ENCODE measurements around the gene C3orf20. TPM values are rescaled to one million over a fixed set of nuclear protein-coding genes. Genes with fewer than 3 reads are reported as not detected.

The C3orf20 gene
- total and polyA plus RNA-seq, 7 experiments from 2014 or later = 0.05 to 0.81 (median 0.29) TPM; not detected in 1

DNA sequence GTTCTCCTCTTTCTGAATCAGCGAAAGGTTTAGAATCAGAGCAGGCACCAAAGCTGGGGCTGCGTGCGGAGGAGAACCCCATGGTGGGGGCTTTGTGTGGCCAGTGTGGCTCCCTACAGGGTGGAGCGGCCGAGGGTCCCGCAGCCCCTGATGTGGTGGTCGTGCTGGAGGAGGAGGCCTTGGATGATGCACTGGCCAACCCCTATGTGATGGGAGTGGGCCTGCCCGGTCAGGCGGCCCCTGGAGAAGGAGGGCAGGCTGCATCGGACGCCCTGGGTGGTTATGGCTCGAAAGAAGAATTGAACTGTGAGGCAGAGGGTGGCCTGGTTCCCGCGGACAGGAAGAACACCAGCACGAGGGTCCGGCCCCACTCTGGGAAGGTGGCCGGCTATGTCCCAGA lies 145.2 kb downstream of the C3orf20 start:
- intact Hi-C loops (cut with micrococcal nuclease) = no loop called here
- H3K27ac Mint-ChIP-seq = no peak overlapping the region
- H3K4me1 Mint-ChIP-seq = peaks cover 0 to 4% (median 0%) of the 10 kb centered on the region in 7 donors
- ChIA-PET CTCF (no interaction called here), POLR2A (no interaction called here)
- H3K27me3 Mint-ChIP-seq = peaks cover 2 to 27% (median 8%) of the 10 kb centered on the region in 5 donors
- H3K9me3 Mint-ChIP-seq = no peaks in the 10 kb centered on the region
- DNase-seq (no peak), ATAC-seq (no peak)
- H3K9me3 ChIP-seq (ENCODE audit: control insufficient read depth in 2 of 3, low read length in 3 of 3) = no peaks in the 10 kb centered on the region
- H3K36me3 ChIP-seq (ENCODE audit: control insufficient read depth in 2 of 3, insufficient read depth in 3 of 3, low read length in 3 of 3) = no peaks in the 10 kb centered on the region
- no peaks in the 10 kb centered on the region for H3K4me1 ChIP-seq (ENCODE audit: control insufficient read depth in 2 of 2, insufficient read depth in 2 of 2, low read length in 2 of 2)
- no peak overlapping the region for H3K4me3 Mint-ChIP-seq
- no peaks in the 10 kb centered on the region for H3K27me3 ChIP-seq (ENCODE audit: control insufficient read depth in 2 of 2, insufficient read depth in 2 of 2, low read length in 2 of 2)
- no peak overlapping the region for H3K4me3 ChIP-seq (ENCODE audit: low read length)
- H3K27ac ChIP-seq (ENCODE audit: low read depth, low read length) = no peak overlapping the region
- no peaks in the 10 kb centered on the region for H3K36me3 Mint-ChIP-seq

DNA sequence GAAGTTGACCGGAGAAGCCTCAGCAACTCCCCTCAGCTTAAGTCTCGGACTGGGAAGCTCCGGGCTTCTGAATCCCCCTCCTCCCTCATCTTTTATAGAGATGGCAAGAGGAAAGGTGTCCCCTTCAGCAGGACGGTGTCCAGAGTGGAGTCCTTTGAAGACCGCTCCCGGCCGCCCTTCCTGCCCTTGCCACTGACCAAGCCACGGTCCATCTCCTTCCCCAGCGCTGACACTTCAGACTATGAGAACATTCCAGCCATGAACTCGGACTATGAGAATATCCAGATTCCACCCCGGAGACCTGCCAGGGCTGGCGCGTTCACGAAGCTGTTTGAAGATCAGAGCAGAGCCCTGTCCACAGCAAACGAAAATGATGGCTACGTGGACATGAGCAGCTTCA lies 146.2 kb downstream of the C3orf20 start:
- ChIA-PET POLR2A (no interaction called here), CTCF (interaction anchor here (1.0 kb wide), 1 partner anchor 100 kb away, joined by 3 read pairs; no protein-coding TSS in a partner anchor)
- Histone ChIP-seq H3K27me3 (ENCODE audit: control insufficient read depth in 2 of 2, insufficient read depth in 2 of 2, low read length in 2 of 2) (no peaks in the 10 kb centered on the region), H3K4me1 (ENCODE audit: control insufficient read depth in 2 of 2, insufficient read depth in 2 of 2, low read length in 2 of 2) (no peaks in the 10 kb centered on the region), H3K36me3 (ENCODE audit: control insufficient read depth in 2 of 3, insufficient read depth in 3 of 3, low read length in 3 of 3) (no peaks in the 10 kb centered on the region), H3K27ac (ENCODE audit: low read depth, low read length) (no peak overlapping the region), H3K4me3 (ENCODE audit: low read length) (no peak overlapping the region), H3K9me3 (ENCODE audit: control insufficient read depth in 2 of 3, low read length in 3 of 3) (no peaks in the 10 kb centered on the region)
- Mint-ChIP-seq H3K4me3 (no peak overlapping the region), H3K36me3 (no peaks in the 10 kb centered on the region), H3K9me3 (no peaks in the 10 kb centered on the region), H3K4me1 (peaks cover 0 to 4% (median 0%) of the 10 kb centered on the region in 7 donors), H3K27me3 (peaks cover 0 to 26% (median 7%) of the 10 kb centered on the region in 5 donors), H3K27ac (peak overlapping the region in 1 of 9 donors; percentile 38)
- ATAC-seq (no peak), DNase-seq (no peak)
- intact Hi-C loops (cut with micrococcal nuclease) = no loop called here

DNA sequence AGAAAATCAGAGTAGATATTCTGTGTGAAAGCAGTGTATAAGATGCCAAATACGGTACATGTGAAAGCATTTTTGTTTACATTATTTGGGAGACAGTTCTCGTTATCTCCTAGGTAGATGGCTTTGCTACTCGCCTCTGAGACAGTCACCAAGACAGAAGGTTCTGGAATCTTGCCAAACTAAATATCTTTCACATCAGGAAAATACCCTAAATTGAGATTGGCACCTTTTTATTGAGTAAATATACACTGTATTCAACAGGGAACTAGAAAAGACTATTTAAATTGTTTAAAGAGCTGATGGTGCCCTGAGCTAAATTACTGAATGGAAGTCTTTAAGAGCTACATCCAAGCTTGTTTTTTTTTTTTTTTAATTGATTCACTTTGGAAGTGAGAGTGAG lies 147.2 kb downstream of the C3orf20 start:
- CTCF ChIA-PET = interaction anchor here (0.9 to 1.3 kb wide), 2 partner anchors 40 to 91 kb away, joined by 3 read pairs; no protein-coding TSS in a partner anchor
- ATAC-seq = no peak
- H3K27me3 Mint-ChIP-seq = peaks cover 0 to 27% (median 7%) of the 10 kb centered on the region in 5 donors

More for the DNA sequence above, 147.2 kb downstream of the C3orf20 start:
- Histone ChIP-seq H3K4me3 (ENCODE audit: low read length) (no peak overlapping the region), H3K27ac (ENCODE audit: low read depth, low read length) (no peak overlapping the region), H3K36me3 (ENCODE audit: control insufficient read depth in 2 of 3, insufficient read depth in 3 of 3, low read length in 3 of 3) (no peaks in the 10 kb centered on the region), H3K27me3 (ENCODE audit: control insufficient read depth in 2 of 2, insufficient read depth in 2 of 2, low read length in 2 of 2) (no peaks in the 10 kb centered on the region), H3K9me3 (ENCODE audit: control insufficient read depth in 2 of 3, low read length in 3 of 3) (no peaks in the 10 kb centered on the region), H3K4me1 (ENCODE audit: control insufficient read depth in 2 of 2, insufficient read depth in 2 of 2, low read length in 2 of 2) (no peaks in the 10 kb centered on the region)
- no peak overlapping the region for H3K27ac Mint-ChIP-seq
- H3K36me3 Mint-ChIP-seq = no peaks in the 10 kb centered on the region
- no peak for DNase-seq
- no peak overlapping the region for H3K4me3 Mint-ChIP-seq
- H3K4me1 Mint-ChIP-seq = peaks cover 0 to 4% (median 0%) of the 10 kb centered on the region in 7 donors
- H3K9me3 Mint-ChIP-seq = no peaks in the 10 kb centered on the region
- POLR2A ChIA-PET = no interaction called here
- intact Hi-C loops (cut with micrococcal nuclease) = no loop called here

Other genes starting within 250 kb of the C3orf20 start
- gene GRIP2, start 134.8 kb upstream of the C3orf20 start, total RNA-seq = not detected
- not detected for gene GRIP2, start 134.8 kb upstream of the C3orf20 start, polyA plus RNA-seq
- gene CCDC174, start 23.4 kb upstream of the C3orf20 start, total RNA-seq = 10 to 100 TPM; 21.6 to 59.2 (median 46.2) TPM
- gene CCDC174, start 23.4 kb upstream of the C3orf20 start, polyA plus RNA-seq = 10 to 100 TPM; 18.3 to 20.9 TPM
- gene FGD5, start 143.8 kb downstream of the C3orf20 start, total RNA-seq = under 1 TPM in 1 of 5 experiments, not detected in 4; 0.37 TPM
- not detected for gene FGD5, start 143.8 kb downstream of the C3orf20 start, polyA plus RNA-seq

All from naive thymus-derived CD4-positive, alpha-beta T cell (primary cell).